ENCODE results near the gene ANGPTL7. TPM values are rescaled to one million over a fixed set of nuclear protein-coding genes. Genes with fewer than 3 reads are reported as not detected.

Gene ANGPTL7
- total RNA-seq, 1 experiment from 2014 or later: not detected

DNA sequence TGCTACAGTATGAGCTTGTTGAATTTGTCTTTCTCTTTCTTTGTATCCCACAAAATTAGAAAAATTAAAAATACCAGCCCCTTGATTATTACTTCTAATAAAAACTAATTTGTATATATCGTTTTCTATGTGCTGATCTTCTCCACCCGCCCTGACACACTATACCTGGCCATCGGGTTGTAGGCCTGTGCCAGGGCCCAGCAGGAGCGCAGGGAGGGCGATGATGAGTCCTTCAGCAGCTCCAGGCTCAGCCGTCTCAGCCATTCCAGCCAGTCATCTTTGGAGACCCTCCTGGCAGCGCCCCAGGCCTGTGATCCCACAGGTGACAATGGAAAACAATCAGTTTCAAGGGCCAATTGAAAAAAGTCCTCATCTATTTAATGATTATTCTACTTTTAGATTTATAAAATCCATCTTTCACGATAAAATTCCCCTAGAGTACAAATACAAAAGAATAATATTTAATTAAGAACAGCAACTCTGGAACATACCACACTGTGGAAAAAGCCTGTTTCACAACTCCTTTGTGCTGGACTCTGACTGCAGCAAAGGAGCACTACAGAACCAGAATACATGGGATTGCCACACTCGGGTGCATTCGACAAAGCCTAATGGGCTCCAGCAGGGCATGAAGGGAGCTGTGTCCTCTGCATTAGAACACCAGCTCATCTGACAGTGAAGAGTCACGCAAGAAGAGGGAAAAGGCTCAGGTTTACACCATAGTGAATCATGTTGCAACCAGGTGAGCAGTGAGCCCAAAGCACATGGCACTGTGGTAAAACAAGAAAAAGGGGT lies 15.4 kb downstream of the ANGPTL7 start:
- no peak for DNase-seq (ENCODE audit: low spot score)

DNA sequence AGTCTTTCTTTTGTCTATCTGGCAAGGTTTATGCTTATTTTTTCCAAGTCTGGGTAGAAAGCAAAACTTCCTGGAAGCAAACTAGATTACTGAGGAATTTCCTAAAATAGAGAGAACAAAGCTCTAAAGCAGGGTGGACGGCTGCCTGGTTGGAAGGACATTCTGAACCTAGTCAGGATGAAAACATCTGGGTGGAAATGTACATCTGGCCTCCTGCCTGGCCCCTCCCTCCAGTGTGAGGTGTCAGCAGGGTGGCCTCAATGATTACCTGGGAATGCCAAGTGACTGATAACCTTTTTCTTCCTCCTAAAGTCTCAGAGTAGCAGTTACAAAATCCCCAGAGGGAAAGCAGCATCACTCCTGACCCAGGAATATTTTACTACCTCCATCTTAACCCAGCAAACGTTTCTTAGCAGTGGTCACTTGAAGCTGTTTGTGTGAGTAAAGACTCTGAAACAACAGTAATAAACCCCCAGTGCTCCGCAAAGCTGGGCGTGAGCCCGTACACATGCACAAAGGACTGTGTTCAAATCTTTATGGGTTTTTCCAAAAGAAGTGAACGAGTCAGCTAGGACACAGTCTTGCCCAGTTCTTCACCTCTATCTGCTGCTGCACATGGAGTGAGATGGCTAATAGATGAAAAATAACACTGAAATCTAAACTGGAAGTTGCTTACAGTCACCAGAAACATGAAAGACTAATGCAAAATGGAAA lies 18.9 kb downstream of the ANGPTL7 start:
- DNase-seq (ENCODE audit: low spot score): no peak

- DNase-seq (ENCODE audit: low spot score): no peak
Measured at GRCh38 chr1:11211461-11211860, 22.3 kb downstream of the ANGPTL7 start.

DNA sequence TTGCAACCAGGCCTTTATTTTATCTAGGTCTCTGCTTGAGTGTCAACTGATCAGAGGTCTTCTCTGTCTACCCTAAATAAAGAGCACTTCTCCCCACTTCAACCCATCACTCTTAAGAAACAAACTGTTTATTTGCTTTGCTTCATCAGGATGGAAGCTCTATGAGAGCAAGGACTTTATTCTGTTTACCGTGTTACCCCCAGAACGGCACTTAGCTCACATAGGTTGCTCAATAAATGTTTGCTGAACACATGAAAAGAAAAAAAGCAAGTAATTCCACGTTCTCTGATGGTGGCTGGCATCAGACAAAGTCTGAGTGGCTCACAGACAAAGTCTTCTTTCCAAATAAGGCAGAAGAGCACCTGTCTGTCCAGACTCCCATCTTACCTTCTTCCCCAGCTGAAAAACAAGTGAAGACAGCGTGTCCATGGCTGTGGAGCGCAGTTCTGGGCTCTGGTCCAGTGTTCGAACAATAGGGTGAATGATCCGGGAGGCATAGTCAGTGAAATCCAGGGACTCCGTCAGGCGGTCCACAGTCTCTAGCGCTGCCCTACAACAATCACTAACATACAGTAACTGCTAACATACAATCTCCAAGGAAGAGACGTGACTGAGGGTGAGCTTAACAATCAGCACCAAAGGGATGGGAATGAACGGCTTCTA lies 22.9 kb downstream of the ANGPTL7 start:
- no peak for DNase-seq (ENCODE audit: low spot score)

- DNase-seq (ENCODE audit: low spot score): no peak
Measured at GRCh38 chr1:11214698-11215380, 25.7 kb downstream of the ANGPTL7 start.

DNA sequence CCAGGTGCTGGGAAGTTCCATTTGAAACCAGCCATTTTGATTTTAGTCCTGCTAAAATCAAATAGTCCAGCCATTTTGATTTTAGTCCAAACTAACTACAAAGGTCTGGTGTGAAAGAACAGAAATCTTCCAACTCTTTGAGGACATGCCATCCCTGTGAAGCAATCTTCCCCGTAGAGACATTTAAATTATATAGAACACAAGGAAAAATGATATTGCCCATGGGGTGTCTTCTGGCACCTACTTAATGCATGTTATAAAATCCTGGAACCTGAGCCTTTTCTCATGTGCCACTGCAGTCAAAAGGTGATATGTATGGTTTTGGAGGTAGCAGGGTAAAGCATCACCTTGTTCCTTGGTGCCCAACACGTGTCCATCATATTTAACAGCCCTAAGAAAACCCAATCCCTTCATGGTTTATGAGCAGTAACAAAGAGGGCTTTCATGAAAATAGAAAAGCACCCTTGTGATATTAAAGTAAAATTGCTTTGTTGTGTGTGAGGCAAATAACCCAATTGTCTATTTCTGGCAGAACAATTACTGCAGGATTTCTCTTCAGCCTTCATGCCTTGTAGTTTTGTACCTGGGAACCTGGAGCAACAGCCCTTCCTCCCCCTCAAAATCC lies 26.3 kb downstream of the ANGPTL7 start:
- no peak for DNase-seq (ENCODE audit: low spot score)

GRCh38 chr1:11216074-11216473 lies 26.9 kb downstream of the ANGPTL7 start:
- no peak for DNase-seq (ENCODE audit: low spot score)

DNA sequence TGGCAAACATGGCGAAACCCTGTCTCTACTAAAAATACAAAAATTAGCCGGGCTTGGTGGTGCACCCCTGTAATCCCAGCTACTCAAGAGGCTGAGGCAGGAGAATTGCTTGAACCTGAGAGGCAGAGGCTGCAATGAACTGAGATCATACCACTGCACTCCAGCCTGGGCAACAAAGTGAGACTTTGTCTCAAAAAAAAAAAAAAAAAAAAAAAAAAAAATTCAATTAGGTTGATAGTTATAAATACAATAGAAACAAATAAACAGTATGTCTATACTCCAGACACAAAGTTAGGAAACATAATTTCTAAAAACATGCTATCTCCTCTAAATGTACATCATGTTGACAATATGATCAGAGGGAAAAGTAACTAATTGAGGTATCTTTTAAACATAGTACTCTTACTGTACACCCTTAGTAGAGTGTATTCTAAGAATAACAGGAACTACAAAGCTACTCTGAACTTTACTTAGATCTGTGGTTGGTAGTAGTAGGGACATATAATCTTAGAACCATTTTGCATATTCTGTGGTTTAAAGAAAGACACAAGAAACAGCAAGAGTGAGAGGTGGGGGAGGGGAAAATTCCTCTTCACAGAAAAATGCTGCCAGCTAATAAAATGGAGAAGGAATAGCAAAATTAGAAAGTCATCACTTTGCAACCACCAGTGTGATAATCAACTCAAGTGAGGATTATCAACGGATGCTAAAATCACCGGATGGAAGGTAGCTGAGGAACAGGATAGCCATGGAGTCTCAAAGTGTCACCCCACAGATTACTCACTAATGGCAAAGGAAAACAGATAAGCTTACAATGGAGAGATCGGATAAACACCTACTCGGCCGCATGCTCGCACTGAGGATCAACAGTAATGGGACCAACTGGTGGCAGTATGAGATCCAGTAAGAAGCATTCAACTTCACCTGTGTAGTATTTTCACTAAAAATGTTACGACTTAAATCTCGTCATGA lies 38.2 kb downstream of the ANGPTL7 start:
- no peak for DNase-seq (ENCODE audit: low spot score)

- no peak for DNase-seq (ENCODE audit: low spot score)
Measured at GRCh38 chr1:11229203-11229602, 40.0 kb downstream of the ANGPTL7 start.

- DNase-seq (ENCODE audit: low spot score): no peak
Measured at GRCh38 chr1:11233208-11233607, 44.1 kb downstream of the ANGPTL7 start.

- no peak for DNase-seq (ENCODE audit: low spot score)
Measured at GRCh38 chr1:11237356-11237755, 48.2 kb downstream of the ANGPTL7 start.

DNA sequence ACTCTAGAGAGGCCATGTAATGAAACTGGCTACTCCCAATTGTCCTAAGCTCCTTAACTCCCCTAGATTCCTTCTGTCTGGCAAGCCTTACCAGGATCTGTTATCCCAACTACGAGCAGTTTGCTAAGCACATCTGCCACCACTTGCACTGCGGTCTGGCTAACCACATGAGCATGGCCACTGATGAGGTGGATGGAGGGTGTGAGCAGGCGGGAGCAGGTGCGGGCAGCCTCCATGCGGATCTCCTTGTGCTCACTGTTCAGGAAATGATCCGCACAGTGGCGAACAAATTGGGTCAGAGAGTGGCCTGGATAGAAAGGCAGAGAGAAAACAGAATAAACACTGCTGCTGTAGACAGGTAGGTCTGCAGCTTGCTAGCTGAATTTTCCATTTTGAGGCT lies 49.2 kb downstream of the ANGPTL7 start:
- no peak for DNase-seq (ENCODE audit: low spot score)

DNA sequence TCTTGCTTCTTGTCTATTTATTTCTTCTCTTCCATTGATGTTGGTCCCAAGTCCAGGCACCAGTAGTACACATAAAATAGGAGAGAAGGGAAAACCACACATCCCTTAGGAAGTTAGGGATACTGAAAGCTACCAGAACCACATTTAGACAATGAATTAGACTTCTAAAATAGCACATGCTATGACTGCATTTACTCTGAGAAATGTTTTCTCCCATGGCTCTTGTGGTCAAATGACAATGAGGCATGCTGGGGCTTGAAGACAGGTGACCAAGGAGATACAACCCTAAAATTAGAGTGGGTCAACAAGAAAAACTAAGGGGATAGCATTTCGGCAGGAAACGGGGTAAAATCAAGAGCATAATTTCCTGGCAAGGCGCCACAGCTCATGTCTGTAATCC lies 56.1 kb downstream of the ANGPTL7 start:
- DNase-seq (ENCODE audit: low spot score): no peak

Small RNA genes lying within 50 kb of the gene (small RNA-seq; reads per million reads assigned to genes)
- not detected for gene RNU6-291P
- gene RNU6-537P: not detected
- not detected for gene RPL39P6

Other genes with a start within 250 kb of the ANGPTL7 start
- 55.7 and 59.7 TPM in 2 replicates for gene TARDBP, start 176.7 kb upstream of the ANGPTL7 start, total RNA-seq (2014; rRNA removed; shearing (Covaris generic))
- gene MASP2, start 142.1 kb upstream of the ANGPTL7 start, total RNA-seq (2014; rRNA removed; shearing (Covaris generic)): 0.18 TPM in 1 of 2 replicates, not detected in the other
- gene SRM, start 129.3 kb upstream of the ANGPTL7 start, total RNA-seq (2014; rRNA removed; shearing (Covaris generic)): 46.6 and 70.7 TPM in 2 replicates
- gene EXOSC10, start 89.5 kb upstream of the ANGPTL7 start, total RNA-seq (2014; rRNA removed; shearing (Covaris generic)): 47.6 and 50.5 TPM in 2 replicates
- 38.0 and 42.5 TPM in 2 replicates for gene MTOR, start 73.2 kb downstream of the ANGPTL7 start, total RNA-seq (2014; rRNA removed; shearing (Covaris generic))
- 15.9 and 18.1 TPM in 2 replicates for gene UBIAD1, start 83.8 kb downstream of the ANGPTL7 start, total RNA-seq (2014; rRNA removed; shearing (Covaris generic))

All from HT-29 (cell line).